ENCODE results near the gene SPARC. TPM values are rescaled to one million over a fixed set of nuclear protein-coding genes. Genes with fewer than 3 reads are reported as not detected.

SPARC gene
- total RNA-seq, 1 experiment from 2014 or later = not detected

DNA sequence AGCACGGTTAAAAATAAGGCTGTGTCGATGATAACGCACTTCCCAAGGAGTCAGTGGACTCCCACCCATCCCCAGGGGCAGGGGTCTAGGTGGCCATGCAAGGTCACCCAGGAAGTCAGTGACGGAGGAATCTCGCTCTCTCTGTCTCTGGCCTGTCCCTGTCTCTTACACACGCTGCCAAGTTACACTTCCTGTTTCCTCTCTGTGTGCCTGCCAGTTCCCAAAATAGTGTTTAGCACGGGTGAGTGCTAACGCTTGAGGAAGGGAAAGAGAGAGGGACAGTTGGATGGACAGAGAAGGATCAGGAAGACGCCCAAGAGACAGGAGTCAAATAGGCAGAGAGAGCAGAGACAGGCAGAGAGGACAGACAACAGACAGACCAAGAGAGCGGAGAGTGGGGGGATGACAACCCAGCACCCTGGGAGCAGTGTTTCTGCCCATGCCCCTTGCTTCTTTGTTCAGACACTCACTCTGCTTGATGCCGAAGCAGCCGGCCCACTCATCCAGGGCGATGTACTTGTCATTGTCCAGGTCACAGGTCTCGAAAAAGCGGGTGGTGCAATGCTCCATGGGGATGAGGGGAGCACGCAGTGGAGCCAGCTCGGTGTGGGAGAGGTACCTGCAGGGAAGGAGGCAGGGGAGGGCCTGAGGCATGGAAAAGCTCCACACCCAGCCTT lies 23.0 kb downstream of the SPARC start:
- H3K27ac ChIP-seq (ENCODE audit: low read length) = no peak overlapping the region
- no peaks in the 10 kb centered on the region for H4K20me1 ChIP-seq (ENCODE audit: insufficient read depth, low read depth, low read length)
- no peaks in the 10 kb centered on the region for H3K79me2 ChIP-seq (ENCODE audit: low read length)
- no peaks in the 10 kb centered on the region for H3K27me3 ChIP-seq (ENCODE audit: low read length)
- H3K4me3 ChIP-seq (ENCODE audit: low read length) = peak overlapping the region; percentile 41; the same call in 1 of the 2 replicates
- peak; percentile 83 for DNase-seq
- H3K9ac ChIP-seq (ENCODE audit: low read length) = peak overlapping the region; percentile 36
- H3K9me2 ChIP-seq (replicated peaks; ENCODE audit: insufficient read depth, low read length) = no peaks in the 10 kb centered on the region
- peak overlapping the region; percentile 59 for H3K4me2 ChIP-seq (ENCODE audit: low read depth, low read length, poor library complexity, severe bottlenecking)
- peak overlapping the region; percentile 91 for H2AFZ ChIP-seq (ENCODE audit: low read length)
- H3K36me3 ChIP-seq (ENCODE audit: insufficient read depth, low read length) = no peaks in the 10 kb centered on the region
- H3K9me3 ChIP-seq (ENCODE audit: low read length) = no peaks in the 10 kb centered on the region
- peaks cover 51% of the 10 kb centered on the region for H3K4me1 ChIP-seq (ENCODE audit: low read length)

DNA sequence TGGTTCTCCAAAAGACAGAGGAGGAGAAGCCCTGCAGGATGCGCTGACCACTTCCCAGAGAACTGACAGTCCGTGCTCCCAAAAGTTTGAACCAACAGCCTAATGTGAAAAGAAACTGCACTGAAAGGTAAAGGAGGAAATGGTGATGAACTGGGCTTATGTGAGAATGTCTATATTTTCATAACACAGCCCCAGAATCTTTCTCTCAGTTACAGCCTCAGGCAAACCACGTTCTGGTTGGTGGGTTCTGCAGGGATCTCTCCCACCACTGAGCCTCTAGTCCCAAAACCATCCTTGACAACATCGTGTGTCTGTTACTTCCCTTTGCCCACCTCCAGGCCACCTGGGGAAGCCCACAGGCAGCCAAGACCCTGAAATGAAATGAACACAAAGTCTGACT lies 23.9 kb downstream of the SPARC start:
- Histone ChIP-seq H3K9ac (ENCODE audit: low read length) (peak overlapping the region; percentile 36), H4K20me1 (ENCODE audit: insufficient read depth, low read depth, low read length) (no peaks in the 10 kb centered on the region), H3K4me1 (ENCODE audit: low read length) (peaks cover 51% of the 10 kb centered on the region), H3K9me3 (ENCODE audit: low read length) (no peaks in the 10 kb centered on the region), H3K27me3 (ENCODE audit: low read length) (no peaks in the 10 kb centered on the region), H3K4me2 (ENCODE audit: low read depth, low read length, poor library complexity, severe bottlenecking) (peak overlapping the region; percentile 59), H3K79me2 (ENCODE audit: low read length) (no peaks in the 10 kb centered on the region), H3K36me3 (ENCODE audit: insufficient read depth, low read length) (no peaks in the 10 kb centered on the region), H3K9me2 (replicated peaks; ENCODE audit: insufficient read depth, low read length) (no peaks in the 10 kb centered on the region), H3K27ac (ENCODE audit: low read length) (peak overlapping the region; percentile 51), H2AFZ (ENCODE audit: low read length) (peak overlapping the region; percentile 91), H3K4me3 (ENCODE audit: low read length) (peak overlapping the region; percentile 41; the same call in 1 of the 2 replicates)
- peak; percentile 52 for DNase-seq

DNA sequence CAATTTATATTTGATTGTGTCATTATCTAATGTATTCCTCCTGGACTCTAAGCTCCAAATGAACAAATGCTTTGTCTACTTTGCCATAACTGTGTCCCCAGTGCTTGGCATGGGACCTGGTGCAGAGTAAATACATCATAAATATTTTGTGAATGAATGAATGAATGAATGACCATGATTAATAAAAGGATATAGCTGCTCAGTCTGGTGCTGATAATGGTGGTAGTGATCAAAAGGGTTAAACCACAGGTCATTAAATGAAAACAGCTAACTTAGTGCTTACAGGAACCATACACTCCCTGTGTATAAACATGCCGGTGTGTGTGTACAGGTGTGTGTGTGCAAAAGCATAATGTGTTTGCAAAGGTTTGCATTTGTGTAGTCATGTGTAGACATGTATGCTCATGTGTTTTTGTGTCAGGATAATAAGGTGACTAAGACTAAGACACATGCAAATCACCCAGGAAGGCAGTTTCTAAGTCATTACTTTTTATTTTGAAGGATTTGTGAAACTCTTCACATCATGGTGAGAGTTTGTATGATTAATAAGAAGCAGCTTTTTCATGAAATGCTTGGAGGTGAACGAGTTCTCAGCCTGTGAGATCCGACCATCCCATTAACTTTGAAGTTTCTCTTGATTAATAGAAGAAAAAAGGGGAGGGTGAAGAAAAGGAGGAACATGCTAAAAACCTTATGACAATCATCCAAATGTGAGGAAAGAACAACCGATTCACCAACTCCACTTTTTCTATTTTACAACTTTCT lies 24.6 kb downstream of the SPARC start:
- peak overlapping the region; percentile 41; the same call in 1 of the 2 replicates for H3K4me3 ChIP-seq (ENCODE audit: low read length)
- peak overlapping the region; percentile 36 for H3K9ac ChIP-seq (ENCODE audit: low read length)
- no peaks in the 10 kb centered on the region for H4K20me1 ChIP-seq (ENCODE audit: insufficient read depth, low read depth, low read length)
- H3K9me3 ChIP-seq (ENCODE audit: low read length) = no peaks in the 10 kb centered on the region
- DNase-seq = peak; percentile 50
- peak overlapping the region; percentile 91 for H2AFZ ChIP-seq (ENCODE audit: low read length)
- no peaks in the 10 kb centered on the region for H3K27me3 ChIP-seq (ENCODE audit: low read length)
- H3K9me2 ChIP-seq (replicated peaks; ENCODE audit: insufficient read depth, low read length) = no peaks in the 10 kb centered on the region
- no peaks in the 10 kb centered on the region for H3K79me2 ChIP-seq (ENCODE audit: low read length)
- H3K36me3 ChIP-seq (ENCODE audit: insufficient read depth, low read length) = no peaks in the 10 kb centered on the region
- peaks cover 51% of the 10 kb centered on the region for H3K4me1 ChIP-seq (ENCODE audit: low read length)
- H3K4me2 ChIP-seq (ENCODE audit: low read depth, low read length, poor library complexity, severe bottlenecking) = peak overlapping the region; percentile 59
- H3K27ac ChIP-seq (ENCODE audit: low read length) = peak overlapping the region; percentile 51

DNA sequence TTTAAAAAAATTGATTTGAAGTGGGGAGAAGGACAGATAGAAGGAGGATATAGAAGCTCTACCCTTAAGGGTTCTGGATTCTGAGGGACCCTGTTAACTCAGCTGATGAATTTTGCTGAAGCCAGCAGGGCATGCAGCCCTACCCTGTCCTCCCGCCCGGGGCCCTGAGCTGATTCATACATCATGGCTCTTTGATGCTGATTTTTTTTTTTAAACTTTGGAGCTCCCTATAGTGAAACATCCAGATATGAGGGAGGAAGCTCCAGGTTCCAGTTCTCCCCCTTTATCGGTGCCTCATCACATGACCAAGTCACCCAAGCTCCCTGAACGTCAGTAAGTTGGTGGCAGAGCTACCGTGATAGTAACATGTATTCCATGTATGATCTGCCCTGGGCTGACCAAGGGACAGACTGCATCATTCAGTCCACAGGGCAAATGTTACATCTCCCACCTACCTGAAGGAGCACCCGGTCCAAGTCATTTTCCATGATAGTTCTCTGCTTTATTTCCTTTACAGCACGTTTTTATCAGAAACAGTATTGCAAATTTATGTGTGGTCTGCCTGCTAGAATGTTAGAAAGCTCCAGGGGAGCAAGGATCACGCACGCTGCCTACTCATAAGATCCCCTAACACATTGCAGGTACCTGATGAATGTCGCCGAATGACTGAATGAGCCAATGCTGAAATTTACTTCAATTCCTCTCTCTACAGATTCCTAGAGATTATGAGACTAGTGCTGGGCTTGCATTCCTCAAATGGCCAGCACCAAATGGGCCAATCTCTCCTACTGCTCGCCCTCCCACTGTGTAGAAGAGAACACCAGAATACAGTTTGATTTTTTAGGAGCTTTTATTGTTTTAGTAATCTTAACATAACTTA lies 25.9 kb downstream of the SPARC start:
- H3K27ac ChIP-seq (ENCODE audit: low read length) = no peak overlapping the region
- H3K4me1 ChIP-seq (ENCODE audit: low read length) = peaks cover 51% of the 10 kb centered on the region

DNA sequence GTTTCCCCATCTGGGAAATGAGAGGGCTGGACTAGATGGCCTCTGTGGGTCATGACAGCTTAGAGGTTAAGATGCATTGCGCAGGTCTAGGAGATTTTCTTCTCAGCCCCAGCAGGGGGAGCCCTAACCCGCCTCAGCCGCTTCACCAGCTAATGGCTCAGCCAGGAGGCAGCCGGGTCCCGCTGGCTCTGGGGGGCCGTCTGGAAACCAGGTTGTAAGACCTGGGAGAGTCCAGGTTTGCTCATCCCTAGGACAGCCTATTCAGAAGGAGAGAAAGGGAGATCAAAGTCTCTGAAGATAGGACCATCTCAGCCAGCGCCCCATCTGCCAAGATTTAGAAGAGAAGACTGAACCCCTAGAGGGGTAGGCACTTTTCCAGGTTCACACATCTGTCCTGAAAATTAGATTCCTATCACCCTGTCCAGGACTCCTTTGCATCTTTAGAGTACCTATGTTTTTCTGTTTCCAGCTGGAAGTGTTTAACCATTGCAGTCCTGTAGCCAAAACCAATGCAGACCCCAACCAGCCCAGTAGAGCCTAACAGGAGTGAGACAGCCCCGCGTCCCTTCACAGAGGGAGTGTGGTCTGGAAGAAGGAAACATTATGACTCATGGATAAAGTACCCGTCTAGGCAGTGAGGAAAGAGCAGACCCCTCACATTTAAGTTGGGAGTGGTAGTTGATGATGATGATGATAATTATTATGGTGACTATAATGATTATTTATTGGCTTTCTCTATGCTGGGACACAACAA lies 27.5 kb downstream of the SPARC start:
- Histone ChIP-seq H3K4me3 (ENCODE audit: low read length) (no peak overlapping the region), H3K4me2 (ENCODE audit: low read depth, low read length, poor library complexity, severe bottlenecking) (no peak overlapping the region), H3K79me2 (ENCODE audit: low read length) (no peaks in the 10 kb centered on the region), H3K4me1 (ENCODE audit: low read length) (peaks cover 36% of the 10 kb centered on the region), H3K36me3 (ENCODE audit: insufficient read depth, low read length) (no peaks in the 10 kb centered on the region), H4K20me1 (ENCODE audit: insufficient read depth, low read depth, low read length) (no peaks in the 10 kb centered on the region), H3K9me3 (ENCODE audit: low read length) (no peaks in the 10 kb centered on the region), H2AFZ (ENCODE audit: low read length) (no peak overlapping the region), H3K9ac (ENCODE audit: low read length) (no peak overlapping the region), H3K9me2 (replicated peaks; ENCODE audit: insufficient read depth, low read length) (no peaks in the 10 kb centered on the region), H3K27ac (ENCODE audit: low read length) (no peak overlapping the region), H3K27me3 (ENCODE audit: low read length) (no peaks in the 10 kb centered on the region)
- peak; percentile 91 for DNase-seq

More for the DNA sequence above, 25.9 kb downstream of the SPARC start:
- Histone ChIP-seq H3K27me3 (ENCODE audit: low read length) (no peaks in the 10 kb centered on the region), H3K9ac (ENCODE audit: low read length) (no peak overlapping the region), H2AFZ (ENCODE audit: low read length) (no peak overlapping the region), H3K4me3 (ENCODE audit: low read length) (no peak overlapping the region), H3K36me3 (ENCODE audit: insufficient read depth, low read length) (no peaks in the 10 kb centered on the region), H3K9me3 (ENCODE audit: low read length) (no peaks in the 10 kb centered on the region), H3K9me2 (replicated peaks; ENCODE audit: insufficient read depth, low read length) (no peaks in the 10 kb centered on the region), H4K20me1 (ENCODE audit: insufficient read depth, low read depth, low read length) (no peaks in the 10 kb centered on the region), H3K4me2 (ENCODE audit: low read depth, low read length, poor library complexity, severe bottlenecking) (no peak overlapping the region), H3K79me2 (ENCODE audit: low read length) (no peaks in the 10 kb centered on the region)
- DNase-seq = no peak

DNA sequence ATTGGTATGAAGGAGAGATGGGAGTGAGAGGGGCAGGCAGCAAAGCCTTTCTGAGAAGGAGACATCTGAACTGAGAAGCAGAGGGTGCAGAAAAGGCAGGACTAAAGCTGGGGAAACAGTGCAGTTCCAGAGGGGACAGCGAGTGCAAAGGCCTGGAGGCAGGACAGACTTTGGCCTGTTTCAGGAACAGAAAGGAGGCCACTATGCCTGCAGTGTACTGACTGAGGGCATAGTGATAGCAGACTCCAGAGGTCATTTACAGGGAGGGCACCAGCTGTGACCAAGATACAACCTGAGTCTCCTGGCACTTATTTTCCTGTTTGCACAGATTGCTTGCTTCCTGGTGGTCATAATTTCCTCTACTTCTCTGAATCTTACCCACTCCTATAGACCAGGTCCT lies 29.6 kb downstream of the SPARC start:
- H4K20me1 ChIP-seq (ENCODE audit: insufficient read depth, low read depth, low read length) = no peaks in the 10 kb centered on the region
- no peaks in the 10 kb centered on the region for H3K9me3 ChIP-seq (ENCODE audit: low read length)
- no peak for DNase-seq
- H3K9me2 ChIP-seq (replicated peaks; ENCODE audit: insufficient read depth, low read length) = no peaks in the 10 kb centered on the region
- no peak overlapping the region for H3K27ac ChIP-seq (ENCODE audit: low read length)
- no peaks in the 10 kb centered on the region for H3K79me2 ChIP-seq (ENCODE audit: low read length)
- H3K4me1 ChIP-seq (ENCODE audit: low read length) = peaks cover 15% of the 10 kb centered on the region
- no peak overlapping the region for H3K9ac ChIP-seq (ENCODE audit: low read length)
- no peaks in the 10 kb centered on the region for H3K36me3 ChIP-seq (ENCODE audit: insufficient read depth, low read length)
- no peak overlapping the region for H3K4me3 ChIP-seq (ENCODE audit: low read length)
- no peak overlapping the region for H2AFZ ChIP-seq (ENCODE audit: low read length)
- H3K4me2 ChIP-seq (ENCODE audit: low read depth, low read length, poor library complexity, severe bottlenecking) = no peak overlapping the region
- no peaks in the 10 kb centered on the region for H3K27me3 ChIP-seq (ENCODE audit: low read length)

DNA sequence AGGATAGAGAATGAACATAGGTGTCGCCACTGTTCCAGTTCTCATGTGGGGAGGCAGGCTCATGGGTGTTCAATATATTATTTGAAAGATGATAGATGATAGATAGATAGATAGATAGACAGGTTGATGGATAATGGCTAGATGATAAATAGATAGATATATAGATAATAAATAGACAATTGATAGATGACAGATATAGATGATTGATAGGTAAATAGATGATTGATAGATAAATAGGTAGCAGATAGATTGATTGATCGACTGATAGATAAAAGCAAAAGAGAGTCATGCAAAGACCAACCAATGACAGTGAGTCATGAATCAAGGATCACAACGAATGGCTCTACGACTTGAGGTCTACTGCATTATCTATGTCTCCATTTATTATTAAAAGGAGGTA lies 30.4 kb downstream of the SPARC start:
- no peak overlapping the region for H3K27ac ChIP-seq (ENCODE audit: low read length)
- 0 out of 2 replicates have a peak, but pooled peaks cover 2% of the 10 kb centered on the region for H3K27me3 ChIP-seq (ENCODE audit: low read length)
- H3K9me3 ChIP-seq (ENCODE audit: low read length) = no peaks in the 10 kb centered on the region
- no peaks in the 10 kb centered on the region for H4K20me1 ChIP-seq (ENCODE audit: insufficient read depth, low read depth, low read length)
- H3K9me2 ChIP-seq (replicated peaks; ENCODE audit: insufficient read depth, low read length) = no peaks in the 10 kb centered on the region
- H3K4me2 ChIP-seq (ENCODE audit: low read depth, low read length, poor library complexity, severe bottlenecking) = no peak overlapping the region
- no peaks in the 10 kb centered on the region for H3K36me3 ChIP-seq (ENCODE audit: insufficient read depth, low read length)
- H3K4me3 ChIP-seq (ENCODE audit: low read length) = no peak overlapping the region
- no peaks in the 10 kb centered on the region for H3K79me2 ChIP-seq (ENCODE audit: low read length)
- H3K9ac ChIP-seq (ENCODE audit: low read length) = no peak overlapping the region
- DNase-seq = no peak
- H3K4me1 ChIP-seq (ENCODE audit: low read length) = peaks cover 7% of the 10 kb centered on the region
- H2AFZ ChIP-seq (ENCODE audit: low read length) = no peak overlapping the region
